ENCODE results near the gene RFNG. TPM values are rescaled to one million over a fixed set of nuclear protein-coding genes. Genes with fewer than 3 reads are reported as not detected.

RFNG gene
- total and polyA plus RNA-seq, 2 of the 4 experiments (the other 2 are of a cell fraction): 6.8 to 47.3 TPM

DNA sequence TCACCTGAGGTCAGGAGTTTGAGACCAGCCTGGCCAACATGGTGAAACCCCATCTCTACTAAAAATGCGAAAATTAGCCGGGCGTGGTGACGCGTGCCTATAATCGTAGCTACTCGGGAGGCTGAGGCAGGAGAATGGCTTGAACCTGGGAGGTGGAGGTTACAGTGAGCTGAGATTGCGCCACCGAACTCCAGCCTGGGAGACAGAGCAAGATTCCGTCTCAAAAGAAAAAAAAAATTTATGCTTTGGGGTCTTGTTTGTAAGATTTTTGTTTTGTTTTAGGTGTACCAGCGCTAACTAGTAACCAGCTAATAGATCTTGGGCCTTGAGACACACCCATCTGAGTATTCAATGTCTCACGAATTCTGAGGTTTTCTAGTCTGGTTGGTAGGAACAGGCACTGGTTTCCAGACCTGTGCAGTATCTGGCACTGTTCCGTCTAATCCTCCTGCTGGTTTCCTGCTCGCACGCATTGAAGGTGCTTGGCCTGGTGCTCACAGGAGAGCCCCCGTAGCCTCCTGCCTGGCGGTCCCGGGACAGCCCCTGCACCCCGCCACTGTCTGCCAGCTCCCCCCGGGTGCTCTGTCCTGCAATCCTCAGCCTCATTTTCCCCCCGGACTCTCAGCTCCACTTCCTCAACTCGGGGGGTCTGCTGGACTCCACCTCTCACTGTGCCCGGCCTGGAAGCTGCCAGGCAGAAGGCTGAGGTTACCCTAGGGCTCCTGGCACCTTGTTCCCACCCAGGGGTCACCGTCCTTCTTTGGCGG is 24.6 kb upstream of the RFNG start:
- intact Hi-C loops (cut with micrococcal nuclease): no loop called here
- H3K4me2 ChIP-seq (ENCODE audit: low read depth, low read length): no peak overlapping the region
- no peaks in the 10 kb centered on the region for H3K79me1 ChIP-seq (ENCODE audit: low read depth in 1 of 2, low read length in 2 of 2)
- H3K56ac ChIP-seq (ENCODE audit: extremely low read depth, insufficient read depth, low read length): no peak overlapping the region
- no peaks in the 10 kb centered on the region for H3K9me3 ChIP-seq (ENCODE audit: control insufficient read depth, insufficient read depth, low read length)
- no peak overlapping the region for H3K23ac ChIP-seq (ENCODE audit: low read depth, low read length)
- H4K5ac ChIP-seq (ENCODE audit: low read depth, low read length): no peak overlapping the region
- ChIA-PET POLR2A (ENCODE audit: unreplicated experiment) (no interaction called here), CTCF (no interaction called here)
- no TSS peak for BruUV-seq (replicated peaks)
- peaks cover 23% of the 10 kb centered on the region for H3K36me3 ChIP-seq (ENCODE audit: control insufficient read depth, insufficient read depth, low read length)
- H2BK20ac ChIP-seq (ENCODE audit: low read depth, low read length): no peak overlapping the region
- no peak overlapping the region for H2BK15ac ChIP-seq (ENCODE audit: low read depth, low read length)
- no peaks in the 10 kb centered on the region for H3K27me3 ChIP-seq (ENCODE audit: control insufficient read depth, insufficient read depth, low read length)
- no peak overlapping the region for H2AK9ac ChIP-seq (replicated peaks; ENCODE audit: low read depth, low read length, poor library complexity)
- H3K4ac ChIP-seq (ENCODE audit: low read depth, low read length): no peak overlapping the region
- H2AK5ac ChIP-seq (ENCODE audit: low read depth, low read length): no peak overlapping the region
- no peak overlapping the region for H3K27ac ChIP-seq (ENCODE audit: insufficient read depth, low read length)
- no peak overlapping the region for H4K91ac ChIP-seq (ENCODE audit: insufficient read depth, low read depth, low read length)
- H2BK5ac ChIP-seq (ENCODE audit: low read depth, low read length, poor library complexity, severe bottlenecking): no peak overlapping the region
- H2BK120ac ChIP-seq (ENCODE audit: low read depth, low read length): no peak overlapping the region
- no peak overlapping the region for H4K8ac ChIP-seq (ENCODE audit: low read depth in 2 of 2, low read length in 2 of 2)
- no peak overlapping the region for H3K18ac ChIP-seq (ENCODE audit: low read depth, low read length)
- H4K20me1 ChIP-seq (ENCODE audit: insufficient read depth, low read length): no peaks in the 10 kb centered on the region; the same call in 1 of the 2 replicates
- ATAC-seq (ENCODE audit: low read depth): no peak; the same call in 1 of the 2 replicates
- H3K9ac ChIP-seq (ENCODE audit: low read depth, low read length): no peak overlapping the region
- H3K9me1 ChIP-seq (ENCODE audit: insufficient read depth, low read length): no peaks in the 10 kb centered on the region
- H3K4me1 ChIP-seq (ENCODE audit: control insufficient read depth, insufficient read depth, low read length): no peaks in the 10 kb centered on the region
- H2AFZ ChIP-seq (replicated peaks; ENCODE audit: low read length, poor library complexity): no peak overlapping the region
- dilution Hi-C loops (cut with HindIII; ENCODE audit: low sequenced_read_pairs, unreplicated experiment): no loop called here
- 83% methylated on average over 7 of the region's 25 CpGs; no CpG with 5 or more reads in 1 of the 2 experiments for WGBS, 2 experiments (ENCODE audit: extremely low coverage in 2 of 2, insufficient read length in 1 of 2)
- H3K14ac ChIP-seq (replicated peaks; ENCODE audit: low read depth, low read length): no peak overlapping the region
- in situ Hi-C loops (cut with MboI; ENCODE audit: low sequenced_read_pairs): no loop called here
- H3K4me3 ChIP-seq (ENCODE audit: insufficient read depth, low read depth, low read length): no peak overlapping the region
- TF ChIP-seq CHD1 (IDR thresholded peaks at IDR 0.05; ENCODE audit: low read depth, low read length) (no peak), POLR2A (IDR thresholded peaks at IDR 0.05; ENCODE audit: low read depth, low read length) (no peak), MXI1 (IDR thresholded peaks at IDR 0.05; ENCODE audit: borderline replicate concordance, low read depth, low read length) (no peak), RAD21 (IDR thresholded peaks at IDR 0.05; ENCODE audit: low read length) (no peak), MAFK (IDR thresholded peaks at IDR 0.05; ENCODE audit: low read depth, low read length) (no peak), CEBPB (IDR thresholded peaks at IDR 0.05; ENCODE audit: low read depth, low read length) (no peak), RCOR1 (IDR thresholded peaks at IDR 0.05; ENCODE audit: insufficient replicate concordance, low read length) (no peak), RFX5 (IDR thresholded peaks at IDR 0.05; ENCODE audit: low read depth, low read length) (no peak), NFE2L2 (IDR thresholded peaks at IDR 0.05; ENCODE audit: low read depth, low read length) (no peak), SMC3 (IDR thresholded peaks at IDR 0.05; ENCODE audit: low read depth, low read length) (no peak), MAZ (IDR thresholded peaks at IDR 0.05; ENCODE audit: borderline replicate concordance, low read depth, low read length) (no peak), BHLHE40 (IDR thresholded peaks at IDR 0.05; ENCODE audit: low read depth, low read length) (no peak)
- TF ChIP-seq, protein P1, sequence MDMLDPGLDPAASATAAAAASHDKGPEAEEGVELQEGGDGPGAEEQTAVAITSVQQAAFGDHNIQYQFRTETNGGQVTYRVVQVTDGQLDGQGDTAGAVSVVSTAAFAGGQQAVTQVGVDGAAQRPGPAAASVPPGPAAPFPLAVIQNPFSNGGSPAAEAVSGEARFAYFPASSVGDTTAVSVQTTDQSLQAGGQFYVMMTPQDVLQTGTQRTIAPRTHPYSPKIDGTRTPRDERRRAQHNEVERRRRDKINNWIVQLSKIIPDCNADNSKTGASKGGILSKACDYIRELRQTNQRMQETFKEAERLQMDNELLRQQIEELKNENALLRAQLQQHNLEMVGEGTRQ (IDR thresholded peaks at IDR 0.05; ENCODE audit: low read depth, low read length): no peak
- TF ChIP-seq, protein P2, sequence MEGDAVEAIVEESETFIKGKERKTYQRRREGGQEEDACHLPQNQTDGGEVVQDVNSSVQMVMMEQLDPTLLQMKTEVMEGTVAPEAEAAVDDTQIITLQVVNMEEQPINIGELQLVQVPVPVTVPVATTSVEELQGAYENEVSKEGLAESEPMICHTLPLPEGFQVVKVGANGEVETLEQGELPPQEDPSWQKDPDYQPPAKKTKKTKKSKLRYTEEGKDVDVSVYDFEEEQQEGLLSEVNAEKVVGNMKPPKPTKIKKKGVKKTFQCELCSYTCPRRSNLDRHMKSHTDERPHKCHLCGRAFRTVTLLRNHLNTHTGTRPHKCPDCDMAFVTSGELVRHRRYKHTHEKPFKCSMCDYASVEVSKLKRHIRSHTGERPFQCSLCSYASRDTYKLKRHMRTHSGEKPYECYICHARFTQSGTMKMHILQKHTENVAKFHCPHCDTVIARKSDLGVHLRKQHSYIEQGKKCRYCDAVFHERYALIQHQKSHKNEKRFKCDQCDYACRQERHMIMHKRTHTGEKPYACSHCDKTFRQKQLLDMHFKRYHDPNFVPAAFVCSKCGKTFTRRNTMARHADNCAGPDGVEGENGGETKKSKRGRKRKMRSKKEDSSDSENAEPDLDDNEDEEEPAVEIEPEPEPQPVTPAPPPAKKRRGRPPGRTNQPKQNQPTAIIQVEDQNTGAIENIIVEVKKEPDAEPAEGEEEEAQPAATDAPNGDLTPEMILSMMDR (conservative IDR thresholded peaks at IDR 0.05; ENCODE audit: low read depth, low read length): no peak
- TF ChIP-seq, protein P3, sequence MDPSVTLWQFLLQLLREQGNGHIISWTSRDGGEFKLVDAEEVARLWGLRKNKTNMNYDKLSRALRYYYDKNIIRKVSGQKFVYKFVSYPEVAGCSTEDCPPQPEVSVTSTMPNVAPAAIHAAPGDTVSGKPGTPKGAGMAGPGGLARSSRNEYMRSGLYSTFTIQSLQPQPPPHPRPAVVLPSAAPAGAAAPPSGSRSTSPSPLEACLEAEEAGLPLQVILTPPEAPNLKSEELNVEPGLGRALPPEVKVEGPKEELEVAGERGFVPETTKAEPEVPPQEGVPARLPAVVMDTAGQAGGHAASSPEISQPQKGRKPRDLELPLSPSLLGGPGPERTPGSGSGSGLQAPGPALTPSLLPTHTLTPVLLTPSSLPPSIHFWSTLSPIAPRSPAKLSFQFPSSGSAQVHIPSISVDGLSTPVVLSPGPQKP (IDR thresholded peaks at IDR 0.05; ENCODE audit: borderline replicate concordance, low read depth, low read length): no peak
- no peak for DNase-seq
